ENCODE data around the gene DEGS2. TPM values are rescaled to one million over a fixed set of nuclear protein-coding genes. Genes with fewer than 3 reads are reported as not detected.
A peak's percentile ranks its signal among the peaks of the same experiment; 100 is the strongest.

The DEGS2 gene
- polyA plus RNA-seq, 1 donor: 5.3 TPM

GRCh38 chr14:100114109-100114765, 45.2 kb downstream of the DEGS2 start:
- no peak for DNase-seq

DNA sequence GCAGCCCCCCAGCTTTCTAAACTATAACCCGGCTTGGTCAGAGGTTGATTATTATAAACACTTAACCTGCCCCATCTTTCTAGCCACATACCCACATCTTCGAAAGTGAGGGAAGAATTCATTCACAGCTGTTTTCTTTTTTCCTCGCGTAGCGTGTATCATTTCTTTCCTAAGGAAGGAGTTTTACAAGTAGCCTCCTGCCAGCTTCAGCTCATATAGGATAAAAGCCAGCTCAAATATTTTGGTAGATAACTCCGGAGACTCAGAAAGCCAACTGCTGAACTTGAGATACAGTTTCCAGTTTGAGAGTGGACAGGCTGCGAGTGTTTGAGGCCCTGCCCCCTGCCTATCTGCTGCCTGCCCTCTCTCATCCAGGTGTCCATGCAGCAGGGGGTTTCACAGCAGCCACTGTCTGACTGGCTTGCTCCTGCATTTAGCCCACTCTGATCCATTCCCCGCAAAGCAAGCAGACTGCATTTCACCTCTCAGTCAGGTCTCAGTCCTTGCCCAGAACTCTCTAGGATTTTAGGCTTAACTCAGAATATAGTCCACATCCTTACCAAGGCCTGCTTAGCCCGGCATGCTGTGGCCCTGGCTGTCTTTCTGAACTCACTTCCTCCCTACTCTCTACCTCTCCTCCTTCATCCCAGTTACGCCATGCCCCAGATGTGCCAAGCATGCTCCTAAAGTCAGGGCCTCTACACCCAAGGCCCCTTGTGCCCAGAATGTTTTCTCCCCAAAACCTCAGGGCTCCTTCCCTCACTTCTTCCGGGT, 47.3 kb downstream of the DEGS2 start:
- DNase-seq: no peak

GRCh38 chr14:100110816-100111215, 48.6 kb downstream of the DEGS2 start:
- no peak for DNase-seq

- no peak for DNase-seq
Measured at GRCh38 chr14:100109594-100109955, 49.9 kb downstream of the DEGS2 start.

DNA sequence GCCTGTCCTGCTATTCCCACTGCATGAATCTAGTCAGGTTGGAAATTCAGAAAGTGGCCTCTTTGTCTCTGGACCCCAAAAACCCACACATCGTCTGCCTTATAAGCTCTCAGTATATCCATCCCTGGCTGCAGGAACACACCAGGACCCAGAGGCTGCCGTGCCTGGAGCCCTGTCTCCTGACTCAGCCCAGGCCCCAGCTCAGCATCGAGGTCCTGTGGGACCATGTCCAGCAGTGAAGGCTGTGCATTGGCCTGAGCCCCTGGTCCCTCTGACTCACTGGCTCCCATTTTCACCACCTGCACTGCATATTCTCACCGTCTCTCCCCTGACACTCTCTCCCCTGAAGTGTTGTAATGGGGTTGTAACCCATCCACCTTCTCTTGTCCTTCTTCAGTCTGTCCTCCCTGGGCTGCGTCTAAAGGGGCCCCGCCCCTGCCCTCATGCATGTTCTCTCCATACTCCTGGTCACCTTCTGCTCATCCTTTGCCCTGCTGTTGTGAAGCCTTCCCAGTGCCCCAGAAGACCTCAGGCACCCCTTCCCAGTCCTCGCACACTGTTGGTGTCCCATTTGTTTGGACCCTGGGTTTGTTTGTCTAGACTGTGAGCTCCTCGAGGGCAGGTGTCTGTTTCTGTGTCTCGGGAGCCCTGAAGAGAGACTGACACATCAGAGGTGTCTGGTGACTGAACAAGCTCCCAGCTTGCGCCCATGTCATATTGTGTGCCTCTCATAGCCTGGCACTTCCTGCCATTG, 50.4 kb downstream of the DEGS2 start:
- DNase-seq: no peak

- DNase-seq: peak; percentile 68
Measured at GRCh38 chr14:100108042-100108825, 51.2 kb downstream of the DEGS2 start.

- DNase-seq: no peak
Measured at GRCh38 chr14:100107236-100107635, 52.2 kb downstream of the DEGS2 start.

- DNase-seq: no peak
Measured at GRCh38 chr14:100106250-100107112, 53.0 kb downstream of the DEGS2 start.

GRCh38 chr14:100105357-100106169, 53.9 kb downstream of the DEGS2 start:
- DNase-seq: no peak

- DNase-seq: no peak
Measured at GRCh38 chr14:100104523-100105300, 54.7 kb downstream of the DEGS2 start.

- DNase-seq: no peak
Measured at GRCh38 chr14:100104006-100104352, 55.5 kb downstream of the DEGS2 start.

DNA sequence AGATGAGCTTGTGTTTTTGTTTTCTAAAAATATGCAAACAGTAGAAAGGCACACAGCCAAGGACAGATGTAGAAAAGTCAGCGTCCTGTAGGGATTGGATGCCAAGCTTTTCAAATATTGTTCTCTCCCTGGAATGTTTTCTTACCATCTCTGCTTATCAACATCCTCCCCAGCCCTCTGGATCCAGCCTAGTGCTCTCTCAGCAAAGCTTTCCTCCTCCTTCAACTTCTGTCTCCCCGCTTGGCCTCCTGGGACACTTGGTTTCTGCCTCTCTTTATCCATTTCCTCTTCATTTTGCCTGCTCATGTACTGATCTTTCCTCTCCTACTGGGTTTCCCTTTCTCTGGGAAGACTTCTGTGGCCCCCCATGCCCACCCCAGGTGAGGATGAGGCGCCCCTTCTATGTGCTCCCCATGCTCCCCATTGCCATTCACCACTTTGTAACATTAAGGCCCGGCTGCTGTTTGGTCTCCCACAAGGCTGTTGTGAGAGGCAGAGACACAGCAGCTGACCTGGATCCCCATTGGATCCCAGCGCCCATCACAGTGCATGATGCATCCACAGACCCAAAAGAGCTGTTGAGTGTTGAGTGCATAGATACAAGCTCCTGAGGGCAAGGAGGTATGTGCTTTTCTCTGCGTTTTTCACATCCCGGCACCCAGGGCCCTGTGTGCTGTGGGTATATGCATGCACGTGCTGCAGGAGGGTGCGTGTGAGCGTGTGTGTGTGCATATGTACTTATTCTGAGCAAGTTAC, 56.0 kb downstream of the DEGS2 start:
- DNase-seq: no peak

DNA sequence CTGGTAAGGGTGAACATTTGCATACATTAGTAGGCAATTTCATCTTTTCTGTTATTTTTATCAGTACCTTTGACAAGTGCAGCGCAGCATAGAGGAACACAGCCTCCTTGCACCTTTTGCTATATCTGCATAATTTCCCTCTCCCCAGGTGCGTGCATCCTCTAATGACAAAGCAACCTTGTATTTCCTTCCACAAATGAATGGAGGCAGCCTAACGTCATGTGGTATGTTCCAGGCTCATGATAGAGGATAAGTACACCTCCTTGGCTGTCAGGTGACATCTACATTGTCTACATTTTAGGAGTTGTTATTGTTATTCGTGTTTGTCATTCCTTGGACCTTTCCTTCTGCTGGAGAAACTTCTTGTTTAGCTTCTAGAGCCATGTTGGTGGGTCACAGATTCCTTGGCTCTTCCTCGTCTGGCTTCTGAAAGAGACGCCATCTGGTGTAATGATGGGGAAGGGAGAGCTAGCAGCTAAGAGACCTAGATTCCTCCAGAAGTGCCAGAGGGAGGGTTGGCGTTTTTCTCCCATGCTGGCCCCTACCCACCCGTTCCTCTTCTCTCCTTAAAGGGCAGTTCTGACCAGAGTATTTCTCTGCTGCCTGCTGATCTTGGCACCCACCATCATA, 57.2 kb downstream of the DEGS2 start:
- DNase-seq: no peak

DNA sequence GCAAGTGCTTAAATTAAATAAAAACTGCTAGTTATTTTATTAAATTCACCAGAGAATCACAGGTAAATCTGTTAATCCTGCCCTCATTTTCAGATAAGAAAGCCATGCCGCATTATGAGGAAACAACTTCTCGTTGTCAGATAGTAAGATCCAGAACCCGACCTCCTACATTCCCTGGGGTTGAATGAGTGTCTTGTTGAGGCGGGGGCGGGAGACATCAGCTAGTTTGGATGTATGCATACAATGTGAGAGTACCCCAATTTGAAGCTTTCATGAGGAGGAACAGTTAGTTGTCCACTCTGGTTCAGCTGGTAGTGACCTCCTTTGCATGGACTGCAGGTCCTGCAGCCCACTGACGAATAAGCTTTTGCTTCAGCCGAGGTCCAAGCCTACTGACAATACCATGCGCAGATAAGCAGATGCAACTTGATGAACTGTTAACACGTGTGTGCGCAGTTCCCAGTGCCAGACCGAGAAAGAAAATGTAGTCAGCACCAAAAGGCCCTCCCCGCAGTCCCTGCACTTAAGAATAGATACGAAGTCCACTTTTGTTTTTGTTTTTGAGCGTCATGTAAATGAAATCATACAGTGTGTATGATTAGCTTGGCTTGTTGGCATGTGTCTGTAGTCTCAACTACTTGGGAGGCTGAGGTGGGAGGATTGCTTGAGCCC, 59.3 kb downstream of the DEGS2 start:
- no peak for DNase-seq

GRCh38 chr14:100098171-100098570, 61.3 kb downstream of the DEGS2 start:
- DNase-seq: no peak

GRCh38 chr14:100096656-100097055, 62.8 kb downstream of the DEGS2 start:
- no peak for DNase-seq
